Gastrocnemius medialis (tissue), 4 donors: ENCODE measurements around the gene DUSP1.

ENCODE experiments used
- CTCF ChIP-seq, 5 experiments: fragments of 450-650 bp in 3 of 5; fragments of 200-600 bp in 2 of 5; sonication (generic) in 2 of 5; IDR thresholded peaks in 4 of 5; conservative IDR thresholded peaks in 1 of 5; 1 replicate in 4 of 5; 2 replicates in 1 of 5; pipeline ENCODE4 v1.5.1; 2016 to 2019; ENCODE audit warnings: antibody characterized with exemption in 5 of 5, mild to moderate bottlenecking in 3 of 5, moderate library complexity in 3 of 5
- POLR2A ChIP-seq, 2 donors: fragments of 450-650 bp; IDR thresholded peaks; one replicate each; pipeline ENCODE4 v1.6.1; 2017; ENCODE audit warnings: antibody characterized with exemption in 2 of 2, mild to moderate bottlenecking in 2 of 2, moderate library complexity in 2 of 2

DNA sequence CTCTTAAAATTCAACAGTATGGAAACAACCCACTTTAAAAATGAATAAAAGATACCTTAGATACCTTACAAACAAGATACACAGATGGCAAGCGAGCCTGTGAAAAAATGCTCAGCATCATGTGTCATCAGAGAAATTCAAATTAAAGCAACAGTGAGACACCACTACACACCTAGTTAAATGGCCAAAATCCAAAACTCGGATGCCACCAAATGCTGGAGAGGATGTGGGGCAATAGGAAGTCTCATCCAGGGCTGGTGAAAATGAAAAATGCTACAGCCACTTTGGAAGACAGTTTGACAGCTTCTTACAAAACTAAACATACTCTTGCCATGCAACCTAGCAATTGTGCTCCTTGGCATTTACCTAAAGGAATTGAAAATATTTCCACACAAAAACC is 17.9 kb downstream of the DUSP1 start:
- no peak for TF ChIP-seq POLR2A (IDR thresholded peaks at IDR 0.05)
- TF ChIP-seq CTCF (IDR thresholded peaks at IDR 0.05 in 4 of 5, conservative IDR thresholded peaks at IDR 0.05 in 1 of 5) = no peak
